22Rv1 (cell line): Measurements from ENCODE around the gene TANK.

Experiments used
- CTCF ChIP-seq: fragments of 450-650 bp; IDR thresholded peaks from 2 replicates; pipeline ENCODE4 v1.5.1; 2017; ENCODE audit warnings: mild to moderate bottlenecking
- ZFX ChIP-seq: fragments of 450-650 bp; IDR thresholded peaks from 2 replicates; pipeline ENCODE4 v1.6.1; 2017; ENCODE audit warnings: antibody characterized with exemption, borderline replicate concordance

- no peak for TF ChIP-seq CTCF
- TF ChIP-seq ZFX: no peak
These were observed 83.7 kb downstream of the TANK start for GRCh38 chr2:161243905-161244304.
